ENCODE results near the gene BRICD5.
A peak's percentile ranks its signal among the peaks of the same experiment; 100 is the strongest.

Gene BRICD5

GRCh38 chr16:2198283-2198682 lies 12.4 kb downstream of the BRICD5 start:
- no peak for TF ChIP-seq CTCF (IDR thresholded peaks at IDR 0.05; ENCODE audit: extremely low read depth, insufficient read depth, missing control alignments)
- no peak for DNase-seq (ENCODE audit: low spot score)

GRCh38 chr16:2197765-2198164 lies 12.9 kb downstream of the BRICD5 start:
- no peak for TF ChIP-seq CTCF (IDR thresholded peaks at IDR 0.05; ENCODE audit: extremely low read depth, insufficient read depth, missing control alignments)
- in situ Hi-C loops (cut with MboI; ENCODE audit: low pct_unique_long_range_greater_than_20kb, low sequenced_read_pairs, unreplicated experiment) = no loop called here
- DNase-seq (ENCODE audit: low spot score) = no peak

More at GRCh38 chr16:2198283-2198682, 12.4 kb downstream of the BRICD5 start:
- in situ Hi-C loops (cut with MboI; ENCODE audit: low pct_unique_long_range_greater_than_20kb, low sequenced_read_pairs, unreplicated experiment) = no loop called here

GRCh38 chr16:2196981-2197511 lies 13.6 kb downstream of the BRICD5 start:
- TF ChIP-seq CTCF (IDR thresholded peaks at IDR 0.05; ENCODE audit: extremely low read depth, insufficient read depth, missing control alignments) = no peak
- in situ Hi-C loops (cut with MboI; ENCODE audit: low pct_unique_long_range_greater_than_20kb, low sequenced_read_pairs, unreplicated experiment) = no loop called here
- DNase-seq (ENCODE audit: low spot score) = no peak

GRCh38 chr16:2196162-2196980 lies 14.3 kb downstream of the BRICD5 start, which contains the start of gene CASKIN1:
Gene CASKIN1, minus strand, starts transcription at chr16:2196605. Its CDS starts 173 bp downstream, at chr16:2196432.
- peak; percentile 68 for DNase-seq (ENCODE audit: low spot score)
- in situ Hi-C loops (cut with MboI; ENCODE audit: low pct_unique_long_range_greater_than_20kb, low sequenced_read_pairs, unreplicated experiment) = no loop called here
- TF ChIP-seq CTCF (IDR thresholded peaks at IDR 0.05; ENCODE audit: extremely low read depth, insufficient read depth, missing control alignments) = no peak

GRCh38 chr16:2195322-2196161 lies 15.1 kb downstream of the BRICD5 start:
- no peak for TF ChIP-seq CTCF (IDR thresholded peaks at IDR 0.05; ENCODE audit: extremely low read depth, insufficient read depth, missing control alignments)
- in situ Hi-C loops (cut with MboI; ENCODE audit: low pct_unique_long_range_greater_than_20kb, low sequenced_read_pairs, unreplicated experiment) = no loop called here
- DNase-seq (ENCODE audit: low spot score) = no peak

- TF ChIP-seq CTCF (IDR thresholded peaks at IDR 0.05; ENCODE audit: extremely low read depth, insufficient read depth, missing control alignments) = peak; percentile 65
- peak; percentile 80 for DNase-seq (ENCODE audit: low spot score)
- in situ Hi-C loops (cut with MboI; ENCODE audit: low pct_unique_long_range_greater_than_20kb, low sequenced_read_pairs, unreplicated experiment) = no loop called here
Measured at GRCh38 chr16:2194852-2195321, 15.8 kb downstream of the BRICD5 start.

All from GM13977 (cell line).